Suprapubic skin (tissue), 4 donors: ENCODE results near the gene INTS6L. TPM values are rescaled to one million over a fixed set of nuclear protein-coding genes. Genes with fewer than 3 reads are reported as not detected.
A peak's percentile ranks its signal among the peaks of the same experiment; 100 is the strongest.

Experiments
- DNase-seq, 2 donors: peaks; one replicate each; pipeline ENCODE4 v3.0.0-alpha.2; 2019; ENCODE audit warnings: low spot score in 2 of 2
- H3K27ac ChIP-seq: fragments of 200-600 bp; sonication (generic); one replicate; pipeline ENCODE4 v1.5.1; 2019
- H3K27me3 ChIP-seq: fragments of 200-600 bp; sonication (generic); one replicate; pipeline ENCODE4 v1.5.1; 2019
- H3K36me3 ChIP-seq: fragments of 200-600 bp; sonication (generic); one replicate; pipeline ENCODE4 v1.5.1; 2019
- H3K4me1 ChIP-seq: fragments of 200-600 bp; sonication (generic); one replicate; pipeline ENCODE4 v1.5.1; 2019
- H3K4me3 ChIP-seq: fragments of 200-600 bp; sonication (generic); one replicate; pipeline ENCODE4 v1.5.1; 2019; ENCODE audit warnings: mild to moderate bottlenecking
- H3K9me3 ChIP-seq: fragments of 200-600 bp; sonication (generic); one replicate; pipeline ENCODE4 v1.5.1; 2019
- EP300 ChIP-seq: sonication (generic); formaldehyde crosslinking; IDR thresholded peaks from one replicate; pipeline ENCODE4 v1.6.1; 2017; ENCODE audit warnings: antibody characterized with exemption
- POLR2A ChIP-seq, 2 donors: fragments of 450-650 bp; IDR thresholded peaks; one replicate each; pipeline ENCODE4 v1.6.1; 2017; ENCODE audit warnings: antibody characterized with exemption in 2 of 2, mild to moderate bottlenecking in 2 of 2, moderate library complexity in 2 of 2
- POLR2AphosphoS5 ChIP-seq, 3 donors: sonication (generic); formaldehyde crosslinking; IDR thresholded peaks; one replicate each; pipeline ENCODE4 v1.6.1; 2017; ENCODE audit warnings: antibody characterized with exemption in 3 of 3
- WGBS: methylation state at CpG from one replicate; pipeline ENCODE4 v1.1.5; 2018; 5-methylcytosine and 5-hydroxymethylcytosine counted together
- total RNA-seq, 4 donors: library from RNA; depleted of rRNA; stranded (reverse); fragments of >200 nt; gene quantifications; one replicate each; pipeline ENCODE4 v1.1.0, GENCODE V29; 2016
- TF ChIP-seq, protein P1 (sequence below), 2 donors: fragments of 200-600 bp in 1 of 2; fragments of 450-650 bp in 1 of 2; sonication (generic) in 1 of 2; IDR thresholded peaks; one replicate each; pipeline ENCODE4 v1.5.1; 2016 to 2019; ENCODE audit warnings: antibody characterized with exemption in 2 of 2, mild to moderate bottlenecking in 1 of 2, moderate library complexity in 1 of 2

The INTS6L gene
- total RNA-seq, 4 donors from 2014 or later: 9.2 to 28.8 (median 12.6) TPM

DNA sequence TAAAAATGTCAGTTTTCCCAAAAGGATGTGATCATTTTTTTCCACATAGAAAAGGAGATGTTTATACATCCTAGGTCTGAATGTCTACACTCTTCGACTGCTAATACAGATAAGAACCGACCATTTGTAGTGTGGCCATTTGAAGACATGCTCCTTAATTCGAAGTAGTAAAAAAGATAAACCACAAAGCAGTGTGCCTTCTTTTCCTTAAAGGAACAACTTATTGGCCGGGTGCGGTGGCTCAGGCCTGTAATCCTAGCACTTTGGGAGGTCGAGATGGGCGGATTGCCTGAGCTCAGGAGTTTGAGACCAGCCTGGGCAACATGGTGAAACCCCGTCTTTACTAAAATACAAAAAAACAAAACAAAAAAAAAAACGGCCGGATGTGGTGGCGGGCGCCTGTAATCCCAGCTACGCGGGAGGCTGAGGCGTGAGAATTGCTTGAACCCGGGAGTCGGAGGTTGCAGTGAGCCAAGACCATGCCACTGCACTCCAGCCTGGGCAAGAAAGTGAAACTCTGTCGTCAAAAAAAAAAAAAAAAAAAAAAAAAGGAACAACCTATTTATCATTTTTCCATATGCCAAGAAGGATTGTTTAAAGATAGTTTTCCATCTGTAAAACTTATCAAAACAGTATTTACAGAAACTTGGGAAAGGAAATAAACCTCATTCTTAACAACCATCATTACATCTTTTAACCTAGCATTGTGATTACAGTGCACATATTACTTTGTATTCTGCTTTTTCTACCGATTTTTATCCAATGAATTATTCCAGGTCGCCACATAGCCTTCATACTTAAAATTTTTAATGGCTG is 2.6 kb downstream of the INTS6L start:
- Histone ChIP-seq H3K36me3 (no peaks in the 10 kb centered on the region), H3K4me1 (no peaks in the 10 kb centered on the region), H3K27me3 (no peaks in the 10 kb centered on the region), H3K4me3 (peak overlapping the region; percentile 75), H3K27ac (no peak overlapping the region), H3K9me3 (no peaks in the 10 kb centered on the region)
- 75% methylated on average over 20 of the region's 20 CpGs for WGBS
- no peak for TF ChIP-seq EP300
- no peak for TF ChIP-seq POLR2AphosphoS5 (IDR thresholded peaks at IDR 0.05)
- TF ChIP-seq, protein P1, sequence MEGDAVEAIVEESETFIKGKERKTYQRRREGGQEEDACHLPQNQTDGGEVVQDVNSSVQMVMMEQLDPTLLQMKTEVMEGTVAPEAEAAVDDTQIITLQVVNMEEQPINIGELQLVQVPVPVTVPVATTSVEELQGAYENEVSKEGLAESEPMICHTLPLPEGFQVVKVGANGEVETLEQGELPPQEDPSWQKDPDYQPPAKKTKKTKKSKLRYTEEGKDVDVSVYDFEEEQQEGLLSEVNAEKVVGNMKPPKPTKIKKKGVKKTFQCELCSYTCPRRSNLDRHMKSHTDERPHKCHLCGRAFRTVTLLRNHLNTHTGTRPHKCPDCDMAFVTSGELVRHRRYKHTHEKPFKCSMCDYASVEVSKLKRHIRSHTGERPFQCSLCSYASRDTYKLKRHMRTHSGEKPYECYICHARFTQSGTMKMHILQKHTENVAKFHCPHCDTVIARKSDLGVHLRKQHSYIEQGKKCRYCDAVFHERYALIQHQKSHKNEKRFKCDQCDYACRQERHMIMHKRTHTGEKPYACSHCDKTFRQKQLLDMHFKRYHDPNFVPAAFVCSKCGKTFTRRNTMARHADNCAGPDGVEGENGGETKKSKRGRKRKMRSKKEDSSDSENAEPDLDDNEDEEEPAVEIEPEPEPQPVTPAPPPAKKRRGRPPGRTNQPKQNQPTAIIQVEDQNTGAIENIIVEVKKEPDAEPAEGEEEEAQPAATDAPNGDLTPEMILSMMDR (IDR thresholded peaks at IDR 0.05): no peak
- TF ChIP-seq POLR2A (IDR thresholded peaks at IDR 0.05): no peak
- DNase-seq: no peak

DNA sequence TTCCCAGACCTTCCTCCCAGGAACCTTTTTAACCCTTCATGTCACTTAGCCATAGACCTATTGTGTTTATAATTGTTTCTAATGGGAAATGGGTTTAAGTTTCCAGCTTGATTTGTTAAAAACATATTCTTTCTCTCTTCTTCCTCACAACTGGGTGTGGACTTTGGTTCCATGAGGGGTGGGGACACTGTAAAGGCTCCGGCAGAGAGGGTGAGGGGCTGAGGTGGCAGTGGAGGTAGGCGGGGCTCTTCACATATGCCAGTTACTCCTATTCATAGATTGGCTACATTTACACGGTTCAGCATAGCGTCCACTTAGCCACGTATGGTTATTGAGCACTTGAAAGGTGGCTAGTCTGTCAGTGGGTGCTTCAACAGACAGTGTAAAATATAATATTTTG is 7.8 kb downstream of the INTS6L start:
- TF ChIP-seq POLR2A (IDR thresholded peaks at IDR 0.05): no peak
- TF ChIP-seq EP300: no peak
- TF ChIP-seq, protein P1 (IDR thresholded peaks at IDR 0.05): no peak
- 68% methylated on average over 5 of the region's 5 CpGs for WGBS
- no peaks in the 10 kb centered on the region for H3K9me3 ChIP-seq
- no peaks in the 10 kb centered on the region for H3K27me3 ChIP-seq
- H3K4me3 ChIP-seq: no peak overlapping the region
- no peak overlapping the region for H3K27ac ChIP-seq
- no peaks in the 10 kb centered on the region for H3K4me1 ChIP-seq
- no peak for DNase-seq
- H3K36me3 ChIP-seq: no peaks in the 10 kb centered on the region

DNA sequence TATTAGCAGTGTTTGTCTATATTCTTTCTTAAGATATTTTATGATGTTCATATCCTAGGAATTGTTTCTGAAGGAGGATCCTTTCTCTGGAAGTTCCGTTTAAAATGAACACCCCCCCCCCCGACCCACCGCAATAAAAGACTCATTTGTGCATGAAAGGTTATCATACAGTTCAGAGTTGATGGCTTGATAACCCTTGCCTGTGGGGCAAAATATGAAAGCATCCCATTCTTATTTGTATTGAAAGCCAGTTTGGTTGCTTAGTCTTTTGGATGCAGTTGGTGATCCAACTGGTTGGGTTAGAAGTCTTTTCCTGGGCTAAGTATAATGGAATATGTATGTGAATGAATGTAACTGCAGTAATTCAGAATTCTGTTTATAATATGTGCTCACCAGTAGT is 8.3 kb downstream of the INTS6L start:
- Histone ChIP-seq H3K36me3 (no peaks in the 10 kb centered on the region), H3K27ac (no peak overlapping the region), H3K9me3 (no peaks in the 10 kb centered on the region), H3K4me1 (no peaks in the 10 kb centered on the region), H3K27me3 (no peaks in the 10 kb centered on the region), H3K4me3 (no peak overlapping the region)
- 45% methylated on average over 3 of the region's 3 CpGs for WGBS
- no peak for DNase-seq
- TF ChIP-seq EP300 (no peak), POLR2AphosphoS5 (IDR thresholded peaks at IDR 0.05) (no peak)

DNA sequence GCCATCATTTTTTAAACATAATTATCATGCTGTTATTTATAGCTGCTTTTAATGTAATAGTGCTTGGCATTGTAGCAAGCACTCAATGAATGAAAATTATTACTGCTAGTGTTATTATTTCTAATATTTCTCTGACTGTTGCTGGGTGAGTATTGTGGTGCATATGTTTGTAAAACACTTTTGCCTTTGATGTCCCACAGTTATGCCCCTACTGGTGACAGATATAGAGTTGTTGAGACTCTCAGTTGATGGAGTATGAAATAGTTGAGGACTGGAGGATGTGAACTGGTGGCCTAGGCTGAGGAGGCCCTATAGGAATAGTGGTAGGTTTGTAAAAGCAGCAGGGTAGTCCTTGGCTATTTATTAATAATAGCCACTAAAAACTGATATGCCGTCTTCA is 9.6 kb downstream of the INTS6L start:
- no peak for DNase-seq

DNA sequence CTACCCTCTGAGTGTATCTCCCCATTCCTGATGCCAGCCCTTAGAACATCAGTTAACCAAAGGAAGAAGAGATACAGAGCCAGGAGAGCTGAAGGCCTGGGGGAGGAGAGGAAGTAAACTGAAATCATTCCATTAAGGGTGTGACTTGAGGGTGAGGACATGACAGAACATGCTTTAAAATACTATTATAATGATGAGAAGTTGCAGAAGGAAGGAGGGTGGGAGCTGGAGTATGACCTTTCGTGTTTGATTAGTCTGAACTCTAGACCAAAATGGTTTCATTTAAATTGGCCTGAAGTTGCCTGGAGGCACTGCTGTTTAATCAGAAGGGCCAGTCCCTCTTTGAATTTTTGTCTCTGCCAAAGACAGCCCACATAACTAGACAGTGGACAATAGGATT is 11.4 kb downstream of the INTS6L start:
- 32% methylated on average over 1 of the region's 1 CpG for WGBS
- TF ChIP-seq, protein P1 (IDR thresholded peaks at IDR 0.05): no peak
- TF ChIP-seq EP300 (no peak), POLR2AphosphoS5 (IDR thresholded peaks at IDR 0.05) (no peak), POLR2A (IDR thresholded peaks at IDR 0.05) (no peak)
- H3K27me3 ChIP-seq: no peaks in the 10 kb centered on the region
- H3K9me3 ChIP-seq: no peaks in the 10 kb centered on the region
- no peak for DNase-seq
- H3K27ac ChIP-seq: no peak overlapping the region
- no peak overlapping the region for H3K4me3 ChIP-seq
- H3K36me3 ChIP-seq: no peaks in the 10 kb centered on the region
- peaks cover 5% of the 10 kb centered on the region for H3K4me1 ChIP-seq

More for the DNA sequence above, 9.6 kb downstream of the INTS6L start:
- no peak overlapping the region for H3K27ac ChIP-seq
- no peaks in the 10 kb centered on the region for H3K4me1 ChIP-seq
- no peak overlapping the region for H3K4me3 ChIP-seq
- no peaks in the 10 kb centered on the region for H3K36me3 ChIP-seq
- H3K27me3 ChIP-seq: no peaks in the 10 kb centered on the region
- WGBS: 87% methylated on average over 1 of the region's 1 CpG
- H3K9me3 ChIP-seq: no peaks in the 10 kb centered on the region
- TF ChIP-seq POLR2A (IDR thresholded peaks at IDR 0.05) (no peak), POLR2AphosphoS5 (IDR thresholded peaks at IDR 0.05) (no peak), EP300 (no peak)
- TF ChIP-seq, protein P1 (IDR thresholded peaks at IDR 0.05): no peak
